ENCODE measurements around the gene GALNTL6.

The GALNTL6 gene

GRCh38 chr4:172596206-172596605, 783.0 kb downstream of the GALNTL6 start:
- no peak for DNase-seq

GRCh38 chr4:172599554-172599953, 786.4 kb downstream of the GALNTL6 start:
- DNase-seq: no peak

GRCh38 chr4:172601195-172601594, 788.0 kb downstream of the GALNTL6 start:
- DNase-seq: no peak

GRCh38 chr4:172619218-172619617, 806.0 kb downstream of the GALNTL6 start:
- DNase-seq: no peak

GRCh38 chr4:172619798-172620197, 806.6 kb downstream of the GALNTL6 start:
- DNase-seq: no peak

GRCh38 chr4:172628263-172628662, 815.1 kb downstream of the GALNTL6 start:
- no peak for DNase-seq

- no peak for DNase-seq
Observed at GRCh38 chr4:172630280-172630679, 817.1 kb downstream of the GALNTL6 start.

- DNase-seq: no peak
Observed at GRCh38 chr4:172631832-172632231, 818.6 kb downstream of the GALNTL6 start.

GRCh38 chr4:172648471-172648870, 835.3 kb downstream of the GALNTL6 start:
- no peak for DNase-seq

GRCh38 chr4:172649143-172649542, 835.9 kb downstream of the GALNTL6 start:
- DNase-seq: no peak

GRCh38 chr4:172650758-172651530, 837.7 kb downstream of the GALNTL6 start:
- no peak for DNase-seq

- DNase-seq: no peak
Observed at GRCh38 chr4:172651961-172652360, 838.8 kb downstream of the GALNTL6 start.

GRCh38 chr4:172652369-172652768, 839.2 kb downstream of the GALNTL6 start:
- no peak for DNase-seq

GRCh38 chr4:172653676-172654075, 840.5 kb downstream of the GALNTL6 start:
- no peak for DNase-seq

GRCh38 chr4:172654457-172654856, 841.3 kb downstream of the GALNTL6 start:
- no peak for DNase-seq

GRCh38 chr4:172656055-172656454, 842.9 kb downstream of the GALNTL6 start:
- no peak for DNase-seq

- DNase-seq: no peak
Observed at GRCh38 chr4:172657081-172657480, 843.9 kb downstream of the GALNTL6 start.

- no peak for DNase-seq
Observed at GRCh38 chr4:172660251-172660650, 847.0 kb downstream of the GALNTL6 start.

- no peak for DNase-seq
Observed at GRCh38 chr4:172662113-172662512, 848.9 kb downstream of the GALNTL6 start.

- no peak for DNase-seq
Observed at GRCh38 chr4:172666711-172667368, 853.6 kb downstream of the GALNTL6 start.

GRCh38 chr4:172674811-172675210, 861.6 kb downstream of the GALNTL6 start:
- no peak for DNase-seq

GRCh38 chr4:172675232-172675631, 862.0 kb downstream of the GALNTL6 start:
- DNase-seq: no peak

GRCh38 chr4:172680691-172681090, 867.5 kb downstream of the GALNTL6 start:
- no peak for DNase-seq

GRCh38 chr4:172683021-172683420, 869.8 kb downstream of the GALNTL6 start:
- DNase-seq: no peak

GRCh38 chr4:172686021-172686420, 872.8 kb downstream of the GALNTL6 start:
- no peak for DNase-seq

All from midbrain (tissue), 1 donor.